SHP77 treated with DMSO at 0.1 percent for 48 hours (cell line): ENCODE results near the gene SLC4A4.

Experiments
- DNase-seq: peaks from one replicate; lab custom pipeline; 2025; lab: John Stamatoyannopoulos, UW

Gene SLC4A4

GRCh38 chr4:71541541-71541940 is 202.7 kb downstream of the SLC4A4 start:
- DNase-seq = no peak

GRCh38 chr4:71545168-71545567 is 206.3 kb downstream of the SLC4A4 start:
- no peak for DNase-seq

- DNase-seq = no peak
Measured at GRCh38 chr4:71549516-71550160, 210.8 kb downstream of the SLC4A4 start.

- DNase-seq = no peak
Measured at GRCh38 chr4:71550220-71551165, 211.7 kb downstream of the SLC4A4 start.

GRCh38 chr4:71553605-71554004 is 214.8 kb downstream of the SLC4A4 start:
- peak; percentile 20 for DNase-seq

GRCh38 chr4:71554025-71554424 is 215.2 kb downstream of the SLC4A4 start:
- DNase-seq = no peak

- no peak for DNase-seq
Measured at GRCh38 chr4:71558248-71558647, 219.4 kb downstream of the SLC4A4 start.

- DNase-seq = no peak
Measured at GRCh38 chr4:71559957-71560571, 221.2 kb downstream of the SLC4A4 start.

- no peak for DNase-seq
Measured at GRCh38 chr4:71564775-71565174, 226.0 kb downstream of the SLC4A4 start.

GRCh38 chr4:71566856-71567255 is 228.0 kb downstream of the SLC4A4 start:
- DNase-seq = no peak

- no peak for DNase-seq
Measured at GRCh38 chr4:71568131-71568530, 229.3 kb downstream of the SLC4A4 start.

GRCh38 chr4:71570492-71570891 is 231.7 kb downstream of the SLC4A4 start:
- no peak for DNase-seq

GRCh38 chr4:71571346-71571745 is 232.5 kb downstream of the SLC4A4 start:
- no peak for DNase-seq

GRCh38 chr4:71583971-71584370 is 245.2 kb downstream of the SLC4A4 start:
- no peak for DNase-seq

GRCh38 chr4:71584585-71584984 is 245.8 kb downstream of the SLC4A4 start:
- no peak for DNase-seq

- DNase-seq = no peak
Measured at GRCh38 chr4:71586087-71586763, 247.4 kb downstream of the SLC4A4 start.

- DNase-seq = no peak
Measured at GRCh38 chr4:71587995-71588394, 249.2 kb downstream of the SLC4A4 start.

GRCh38 chr4:71592793-71593192 is 254.0 kb downstream of the SLC4A4 start:
- DNase-seq = no peak

- no peak for DNase-seq
Measured at GRCh38 chr4:71593311-71593710, 254.5 kb downstream of the SLC4A4 start.

- peak; percentile 92 for DNase-seq
Measured at GRCh38 chr4:71595576-71596108, 256.8 kb downstream of the SLC4A4 start.

- DNase-seq = no peak
Measured at GRCh38 chr4:71599578-71599977, 260.8 kb downstream of the SLC4A4 start.

- DNase-seq = no peak
Measured at GRCh38 chr4:71602289-71602900, 263.6 kb downstream of the SLC4A4 start.
